GM12878 (cell line): ENCODE measurements around the gene SPATA31C1. TPM values are rescaled to one million over a fixed set of nuclear protein-coding genes. Genes with fewer than 3 reads are reported as not detected.

ENCODE experiments used
- ATAC-seq: fragments of 200-7000 bp; cut with Tn5 transposase; 3 replicates; pipeline ENCODE4 v1.9.1; 2020; ENCODE audit warnings: mild to moderate bottlenecking, moderate library complexity
- BruUV-seq: library from RNA; stranded (reverse); fragments of 400-500 nt; replicated peaks from 2 replicates; lab custom pipeline; 2021; lab: Mats Ljungman, UMichigan
- CTCF ChIA-PET: fragments of 300-600 bp; sonication (Branson Sonifier 250); formaldehyde crosslinking; extraction: SDS; loops from one replicate; lab custom pipeline; 2021; ENCODE audit warnings: inconsistent platforms; lab: Yijun Ruan, JAX
- POLR2A ChIA-PET: fragments of 350-600 bp; formaldehyde crosslinking; extraction: SDS; loops from one replicate; lab custom pipeline; 2021; ENCODE audit warnings: inconsistent platforms; lab: Charles Lee
- RAD21 ChIA-PET: fragments of 300-600 bp; sonication (Branson Sonifier 250); formaldehyde crosslinking; loops from one replicate; lab custom pipeline; 2023; ENCODE audit warnings: antibody characterized with exemption; ENCODE audit not compliant: unreplicated experiment; lab: Charles Lee
- SMC1A ChIA-PET: fragments of 300-600 bp; sonication (Branson Sonifier 250); formaldehyde crosslinking; loops from one replicate; lab custom pipeline; 2023; ENCODE audit not compliant: unreplicated experiment, uncharacterized antibody; lab: Charles Lee
- DNase-seq: peaks from one replicate; pipeline ENCODE4 v3.0.0-alpha.2; 2011; ENCODE audit warnings: low read depth, low spot score
- FAIRE-seq: peaks from 3 replicates; lab custom pipeline; 2011; peaks lifted over from hg19 to GRCh38; lab: Jason Lieb, UNC
- H2AFZ ChIP-seq: 2 replicates; pipeline ENCODE4 v1.6.0; 2011; ENCODE audit warnings: low read depth, low read length, control low read depth; ENCODE audit not compliant: control insufficient read depth
- H3K27ac ChIP-seq: 2 replicates; pipeline ENCODE4 v1.5.1; 2011; ENCODE audit warnings: control low read depth; ENCODE audit not compliant: control insufficient read depth, insufficient read depth
- H3K27me3 ChIP-seq, 2 experiments: replicated peaks in 1 of 2; 2 replicates each; pipeline versions ENCODE4 v1.6.0 to v1.6.1; 2011; ENCODE audit warnings: low read length in 1 of 2; ENCODE audit not compliant: control insufficient read depth in 2 of 2, insufficient read depth in 2 of 2
- H3K36me3 ChIP-seq, 2 experiments: 2 replicates each; pipeline ENCODE4 v1.5.1; 2011; ENCODE audit warnings: low read length in 1 of 2; ENCODE audit not compliant: control insufficient read depth in 2 of 2, insufficient read depth in 2 of 2
- H3K4me1 ChIP-seq: 2 replicates; pipeline ENCODE4 v1.6.1; 2011; ENCODE audit warnings: mild to moderate bottlenecking, low read length, moderate library complexity, mixed read lengths; ENCODE audit not compliant: control insufficient read depth, insufficient read depth
- H3K4me2 ChIP-seq: 2 replicates; pipeline ENCODE4 v1.6.0; 2011; ENCODE audit warnings: control low read depth; ENCODE audit not compliant: control insufficient read depth, insufficient read depth
- H3K4me3 ChIP-seq: fragments of 200-600 bp; sonication (generic); 2 replicates; pipeline ENCODE4 v1.5.1; 2016
- H3K79me2 ChIP-seq: 2 replicates; pipeline ENCODE4 v1.6.0; 2011; ENCODE audit warnings: low read length; ENCODE audit not compliant: control insufficient read depth, insufficient read depth
- H3K9ac ChIP-seq: 2 replicates; pipeline ENCODE4 v1.8.0; 2011; ENCODE audit warnings: low read length, control low read depth, mixed read lengths; ENCODE audit not compliant: control insufficient read depth, insufficient read depth
- H3K9me3 ChIP-seq: replicated peaks from 3 replicates; pipeline ENCODE4 v1.5.1; 2011; ENCODE audit warnings: mild to moderate bottlenecking, low read length; ENCODE audit not compliant: control insufficient read depth, insufficient read depth
- H4K20me1 ChIP-seq: 2 replicates; pipeline ENCODE4 v1.6.0; 2011; ENCODE audit not compliant: control insufficient read depth, insufficient read depth
- ATF3 ChIP-seq: IDR thresholded peaks from 2 replicates; pipeline ENCODE4 v1.6.1; 2011; ENCODE audit warnings: low read depth, mild to moderate bottlenecking, low read length, moderate library complexity, borderline replicate concordance; ENCODE audit errors: extremely low read depth
- BCL3 ChIP-seq: IDR thresholded peaks from 2 replicates; pipeline ENCODE4 v1.6.1; 2011; ENCODE audit warnings: borderline replicate concordance, low read depth, mild to moderate bottlenecking, moderate library complexity, low read length; ENCODE audit not compliant: insufficient read depth, poor library complexity, severe bottlenecking
- CHD4 ChIP-seq: fragments of 200-600 bp; sonication (generic); IDR thresholded peaks from 2 replicates; pipeline ENCODE4 v1.6.1; 2016; ENCODE audit warnings: mild to moderate bottlenecking
- CUX1 ChIP-seq: IDR thresholded peaks from 2 replicates; pipeline ENCODE4 v1.6.1; 2012; ENCODE audit warnings: improper control_type of control experiment, low read depth, low read length; ENCODE audit not compliant: insufficient replicate concordance
- EP300 ChIP-seq, 2 experiments: fragments of 150-350 bp in 1 of 2; IDR thresholded peaks; 2 replicates each; pipeline ENCODE4 v1.6.1; 2011 to 2012; ENCODE audit warnings: low read depth in 2 of 2, low read length in 2 of 2, borderline replicate concordance in 1 of 2, improper control_type of control experiment in 1 of 2, inconsistent platforms in 1 of 2; ENCODE audit not compliant: control insufficient read depth in 1 of 2
- GABPA ChIP-seq: IDR thresholded peaks from 2 replicates; pipeline ENCODE4 v1.6.1; 2014; ENCODE audit warnings: antibody characterized with exemption, low read depth, mild to moderate bottlenecking, inconsistent platforms
- HDGF ChIP-seq: fragments of 450-650 bp; IDR thresholded peaks from 2 replicates; pipeline ENCODE4 v1.6.1; 2016; ENCODE audit warnings: antibody characterized with exemption
- MEF2A ChIP-seq: IDR thresholded peaks from 2 replicates; pipeline ENCODE4 v1.6.1; 2011; ENCODE audit warnings: low read depth, mild to moderate bottlenecking, low read length, moderate library complexity; ENCODE audit not compliant: insufficient read depth
- NBN ChIP-seq: fragments of 450-650 bp; IDR thresholded peaks from 2 replicates; pipeline ENCODE4 v1.6.1; 2016
- NFYA ChIP-seq: IDR thresholded peaks from 2 replicates; pipeline ENCODE4 v1.6.1; 2011; ENCODE audit warnings: low read depth, mild to moderate bottlenecking, low read length, improper control_type of control experiment, borderline replicate concordance
- SREBF2 ChIP-seq: IDR thresholded peaks from 2 replicates; pipeline ENCODE4 v1.6.1; 2012; ENCODE audit warnings: mild to moderate bottlenecking, low read length
- SUPT20H ChIP-seq: IDR thresholded peaks from 2 replicates; pipeline ENCODE4 v1.6.1; 2011; ENCODE audit warnings: low read depth, mild to moderate bottlenecking, low read length, moderate library complexity, borderline replicate concordance; ENCODE audit not compliant: control insufficient read depth
- YBX1 ChIP-seq: fragments of 450-650 bp; IDR thresholded peaks from 2 replicates; pipeline ENCODE4 v1.6.1; 2016; ENCODE audit warnings: antibody characterized with exemption
- ZNF24 ChIP-seq: fragments of 450-650 bp; IDR thresholded peaks from 2 replicates; pipeline ENCODE4 v1.6.1; 2017; ENCODE audit warnings: antibody characterized with exemption, mild to moderate bottlenecking
- ZSCAN29 ChIP-seq: fragments of 450-650 bp; IDR thresholded peaks from 2 replicates; pipeline ENCODE4 v1.6.1; 2017; ENCODE audit warnings: mild to moderate bottlenecking, moderate library complexity
- WGBS: methylation state at CpG from one replicate; pipeline ENCODE4 v1.1.6; 2016; ENCODE audit warnings: low lambda C conversion rate; ENCODE audit not compliant: insufficient replicate concordance, insufficient coverage; ENCODE audit errors: missing lambda C conversion rate; 5-methylcytosine and 5-hydroxymethylcytosine counted together
- in situ Hi-C: fragments of 300-500 bp; cut with MboI; formaldehyde crosslinking; loops from 9 replicates; pipeline ENCODE4 v1.14.3; 2018; ENCODE audit warnings: mixed read lengths
- intact Hi-C: fragments of 100-400 bp; cut with micrococcal nuclease; formaldehyde crosslinking; loops from one replicate; pipeline ENCODE4 v1.14.2; 2022; ENCODE audit not compliant: unreplicated experiment
- polyA plus RNA-seq, 11 experiments: library from polyadenylated mRNA; depleted of rRNA in 4 of 11; unstranded in 6 of 11; stranded (reverse) in 5 of 11; fragments of >200 nt; fragmentation: Nextera tagmentation in 4 of 11; fragmentation: Illumina TruSeq in 1 of 11; extraction: Ambion mirVana in 4 of 11; extraction: Trizol in 1 of 11; gene quantifications; 1 replicate in 1 of 11; 2 replicates in 10 of 11; pipeline versions ENCODE4 v1.2.1 to v1.2.3, GENCODE V29; 2011 to 2016; ENCODE audit warnings: inconsistent platforms in 2 of 11, missing spikeins in 2 of 11, low read depth in 1 of 11
- total RNA-seq, 4 experiments: library from RNA; depleted of rRNA in 3 of 4; stranded (reverse); fragments of >200 nt in 3 of 4; fragmentation: Illumina TruSeq in 1 of 4; extraction: Trizol in 1 of 4; gene quantifications; 2 replicates each; pipeline versions ENCODE4 v1.2.1 to v1.2.3, GENCODE V29; 2013 to 2021

Gene SPATA31C1
- total and polyA plus RNA-seq, 10 of the 15 experiments (the other 5 are each of a cell fraction or from before 2014, with no cell fraction given): not detected

GRCh38 chr9:87944096-87944495 is 26.3 kb downstream of the SPATA31C1 start (continued):
- no peak for TF ChIP-seq ZSCAN29
- no peak for TF ChIP-seq YBX1

- H3K9ac ChIP-seq: no peak overlapping the region
- TF ChIP-seq BCL3 (no peak), HDGF (no peak), ATF3 (no peak), SREBF2 (no peak), SUPT20H (no peak), GABPA (no peak), NBN (no peak), CHD4 (no peak), MEF2A (no peak), EP300 (IDR thresholded peaks at IDR 0.05; ENCODE audit: borderline replicate concordance in 1 of 2, control insufficient read depth in 1 of 2, low read depth in 2 of 2, low read length in 2 of 2) (no peak), ZNF24 (no peak), CUX1 (no peak), NFYA (no peak)
- no peak for DNase-seq
- no peaks in the 10 kb centered on the region for H3K79me2 ChIP-seq
- no peaks in the 10 kb centered on the region for H4K20me1 ChIP-seq
- FAIRE-seq: no peak
- CTCF ChIA-PET: no interaction called here
- no peak overlapping the region for H3K27ac ChIP-seq
- no peaks in the 10 kb centered on the region for H3K36me3 ChIP-seq
- intact Hi-C loops: no loop called here
- in situ Hi-C loops: loop anchor here (5.0 kb wide), 1 partner anchor 168 kb away; no protein-coding TSS in a partner anchor
- no peaks in the 10 kb centered on the region for H3K9me3 ChIP-seq
- POLR2A ChIA-PET: no interaction called here
- RAD21 ChIA-PET: no interaction called here
- WGBS: 7% methylated on average over 10 of the region's 21 CpGs
- BruUV-seq: no TSS peak
- SMC1A ChIA-PET: no interaction called here
- H3K4me2 ChIP-seq: no peak overlapping the region
- ATAC-seq: no peak
- no peak overlapping the region for H3K4me3 ChIP-seq
- no peaks in the 10 kb centered on the region for H3K4me1 ChIP-seq
- H2AFZ ChIP-seq: no peak overlapping the region
- H3K27me3 ChIP-seq: no peaks in the 10 kb centered on the region
Measured at GRCh38 chr9:87944682-87945081, 26.9 kb downstream of the SPATA31C1 start.
